ENCODE results near the gene SPATA32.

The SPATA32 gene

GRCh38 chr17:45266372-45266926, 4.6 kb upstream of the SPATA32 start:
- Histone ChIP-seq H3K27ac (ENCODE audit: low read depth, low read length) (no peak overlapping the region), H4K91ac (ENCODE audit: low read depth, low read length) (no peak overlapping the region), H3K36me3 (ENCODE audit: control insufficient read depth in 1 of 2, insufficient read depth in 2 of 2, low read length in 2 of 2) (peaks cover 43 to 56% of the 10 kb centered on the region in 2 experiments), H2BK120ac (ENCODE audit: insufficient read depth, low read length, poor library complexity) (no peak overlapping the region), H3K18ac (ENCODE audit: low read length) (no peak overlapping the region), H3K14ac (ENCODE audit: low read length) (no peak overlapping the region), H3K79me2 (ENCODE audit: control insufficient read depth, insufficient read depth, low read length, poor library complexity) (no peaks in the 10 kb centered on the region), H2AFZ (ENCODE audit: insufficient read depth, low read length, poor library complexity) (no peak overlapping the region), H2BK5ac (ENCODE audit: low read depth, low read length, poor library complexity) (no peak overlapping the region), H2AK5ac (ENCODE audit: low read length) (no peak overlapping the region), H3K23ac (ENCODE audit: low read length) (no peak overlapping the region), H3K27me3 (ENCODE audit: insufficient read depth, low read length) (no peaks in the 10 kb centered on the region), H3K4me3 (ENCODE audit: low read depth, low read length) (peak overlapping the region; percentile 27), H4K8ac (ENCODE audit: low read depth, low read length) (no peak overlapping the region), H3K9ac (ENCODE audit: low read length) (no peak overlapping the region), H2BK12ac (ENCODE audit: low read length) (no peak overlapping the region), H3K4me1 (ENCODE audit: control insufficient read depth in 1 of 2, insufficient read depth in 2 of 2, low read length in 2 of 2) (peaks cover 0 to 8% of the 10 kb centered on the region in 2 experiments), H3K79me1 (ENCODE audit: low read length) (no peaks in the 10 kb centered on the region), H3K9me3 (ENCODE audit: insufficient read depth, low read depth, low read length) (no peaks in the 10 kb centered on the region), H3K4me2 (ENCODE audit: low read length) (no peak overlapping the region), H3K4ac (ENCODE audit: low read depth, low read length) (no peak overlapping the region), H4K12ac (ENCODE audit: low read depth, low read length) (no peak overlapping the region)
- no CpG with 5 or more reads among the region's 13 CpGs for WGBS (ENCODE audit: extremely low coverage, insufficient coverage, insufficient read length)
- DNase-seq: no peak

GRCh38 chr17:45265821-45266220, 3.9 kb upstream of the SPATA32 start:
- no peak overlapping the region for H2BK5ac ChIP-seq (ENCODE audit: low read depth, low read length, poor library complexity)
- H3K4ac ChIP-seq (ENCODE audit: low read depth, low read length): no peak overlapping the region
- DNase-seq: no peak
- no peak overlapping the region for H2BK120ac ChIP-seq (ENCODE audit: insufficient read depth, low read length, poor library complexity)
- no peak overlapping the region for H3K27ac ChIP-seq (ENCODE audit: low read depth, low read length)
- no peak overlapping the region for H3K23ac ChIP-seq (ENCODE audit: low read length)
- no peak overlapping the region for H3K4me3 ChIP-seq (ENCODE audit: low read depth, low read length)
- no peak overlapping the region for H4K91ac ChIP-seq (ENCODE audit: low read depth, low read length)
- H3K4me1 ChIP-seq (ENCODE audit: control insufficient read depth in 1 of 2, insufficient read depth in 2 of 2, low read length in 2 of 2): peaks cover 0 to 8% of the 10 kb centered on the region in 2 experiments
- H3K27me3 ChIP-seq (ENCODE audit: insufficient read depth, low read length): no peaks in the 10 kb centered on the region
- H4K12ac ChIP-seq (ENCODE audit: low read depth, low read length): no peak overlapping the region
- H3K36me3 ChIP-seq (ENCODE audit: control insufficient read depth in 1 of 2, insufficient read depth in 2 of 2, low read length in 2 of 2): peaks cover 42 to 54% of the 10 kb centered on the region in 2 experiments
- no peak overlapping the region for H3K9ac ChIP-seq (ENCODE audit: low read length)
- no peak overlapping the region for H3K14ac ChIP-seq (ENCODE audit: low read length)
- WGBS (ENCODE audit: extremely low coverage, insufficient coverage, insufficient read length): no CpG with 5 or more reads among the region's 1 CpG
- H3K4me2 ChIP-seq (ENCODE audit: low read length): no peak overlapping the region
- H2AK5ac ChIP-seq (ENCODE audit: low read length): no peak overlapping the region
- no peak overlapping the region for H4K8ac ChIP-seq (ENCODE audit: low read depth, low read length)
- no peaks in the 10 kb centered on the region for H3K79me2 ChIP-seq (ENCODE audit: control insufficient read depth, insufficient read depth, low read length, poor library complexity)
- no peak overlapping the region for H2BK12ac ChIP-seq (ENCODE audit: low read length)
- no peak overlapping the region for H2AFZ ChIP-seq (ENCODE audit: insufficient read depth, low read length, poor library complexity)
- H3K9me3 ChIP-seq (ENCODE audit: insufficient read depth, low read depth, low read length): no peaks in the 10 kb centered on the region
- no peak overlapping the region for H3K18ac ChIP-seq (ENCODE audit: low read length)
- no peaks in the 10 kb centered on the region for H3K79me1 ChIP-seq (ENCODE audit: low read length)

GRCh38 chr17:45264988-45265387, 3.1 kb upstream of the SPATA32 start:
- H3K9me3 ChIP-seq (ENCODE audit: insufficient read depth, low read depth, low read length): no peaks in the 10 kb centered on the region
- H3K4me1 ChIP-seq (ENCODE audit: control insufficient read depth in 1 of 2, insufficient read depth in 2 of 2, low read length in 2 of 2): peaks cover 0 to 8% of the 10 kb centered on the region in 2 experiments
- H2BK120ac ChIP-seq (ENCODE audit: insufficient read depth, low read length, poor library complexity): no peak overlapping the region
- no peak overlapping the region for H3K4me2 ChIP-seq (ENCODE audit: low read length)
- H4K12ac ChIP-seq (ENCODE audit: low read depth, low read length): no peak overlapping the region
- no peaks in the 10 kb centered on the region for H3K79me2 ChIP-seq (ENCODE audit: control insufficient read depth, insufficient read depth, low read length, poor library complexity)
- no peaks in the 10 kb centered on the region for H3K79me1 ChIP-seq (ENCODE audit: low read length)
- no peak overlapping the region for H3K18ac ChIP-seq (ENCODE audit: low read length)
- H4K91ac ChIP-seq (ENCODE audit: low read depth, low read length): no peak overlapping the region
- H4K8ac ChIP-seq (ENCODE audit: low read depth, low read length): no peak overlapping the region
- DNase-seq: no peak
- no peak overlapping the region for H3K23ac ChIP-seq (ENCODE audit: low read length)
- H2AK5ac ChIP-seq (ENCODE audit: low read length): no peak overlapping the region
- no CpG with 5 or more reads among the region's 8 CpGs for WGBS (ENCODE audit: extremely low coverage, insufficient coverage, insufficient read length)
- no peak overlapping the region for H3K9ac ChIP-seq (ENCODE audit: low read length)
- H3K36me3 ChIP-seq (ENCODE audit: control insufficient read depth in 1 of 2, insufficient read depth in 2 of 2, low read length in 2 of 2): peaks cover 35 to 47% of the 10 kb centered on the region in 2 experiments
- H2AFZ ChIP-seq (ENCODE audit: insufficient read depth, low read length, poor library complexity): no peak overlapping the region
- no peak overlapping the region for H3K27ac ChIP-seq (ENCODE audit: low read depth, low read length)
- H3K4me3 ChIP-seq (ENCODE audit: low read depth, low read length): no peak overlapping the region
- H3K14ac ChIP-seq (ENCODE audit: low read length): no peak overlapping the region
- no peak overlapping the region for H2BK12ac ChIP-seq (ENCODE audit: low read length)
- H3K27me3 ChIP-seq (ENCODE audit: insufficient read depth, low read length): no peaks in the 10 kb centered on the region
- no peak overlapping the region for H2BK5ac ChIP-seq (ENCODE audit: low read depth, low read length, poor library complexity)
- no peak overlapping the region for H3K4ac ChIP-seq (ENCODE audit: low read depth, low read length)

DNA sequence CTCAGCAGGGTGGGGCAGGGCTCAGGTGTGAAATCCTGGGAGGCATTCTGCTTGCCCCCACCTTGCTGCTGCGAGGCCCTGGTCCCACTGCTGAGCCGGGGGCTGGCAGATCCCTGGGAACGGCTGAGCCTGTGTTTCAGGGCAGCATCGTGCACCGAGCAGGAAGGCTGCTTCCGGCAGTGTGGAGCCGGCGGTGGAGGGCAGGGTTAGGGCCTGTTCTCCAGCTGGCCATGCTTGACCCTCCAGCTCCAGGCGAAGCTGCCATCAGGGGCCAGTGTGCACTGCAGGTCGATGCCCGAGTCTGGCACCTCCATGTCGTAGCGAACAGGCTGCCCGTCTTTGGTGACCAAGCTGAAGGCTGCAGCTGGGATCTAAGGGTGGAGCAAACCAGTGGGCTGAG, 2.5 kb upstream of the SPATA32 start:
- Histone ChIP-seq H2BK12ac (ENCODE audit: low read length) (no peak overlapping the region), H4K8ac (ENCODE audit: low read depth, low read length) (no peak overlapping the region), H2AK5ac (ENCODE audit: low read length) (no peak overlapping the region), H3K14ac (ENCODE audit: low read length) (no peak overlapping the region), H3K9ac (ENCODE audit: low read length) (no peak overlapping the region), H4K12ac (ENCODE audit: low read depth, low read length) (no peak overlapping the region), H3K79me2 (ENCODE audit: control insufficient read depth, insufficient read depth, low read length, poor library complexity) (no peaks in the 10 kb centered on the region), H3K4ac (ENCODE audit: low read depth, low read length) (no peak overlapping the region), H2AFZ (ENCODE audit: insufficient read depth, low read length, poor library complexity) (no peak overlapping the region), H3K4me1 (ENCODE audit: control insufficient read depth in 1 of 2, insufficient read depth in 2 of 2, low read length in 2 of 2) (peaks cover 0 to 8% of the 10 kb centered on the region in 2 experiments), H3K4me3 (ENCODE audit: low read depth, low read length) (no peak overlapping the region), H4K91ac (ENCODE audit: low read depth, low read length) (no peak overlapping the region), H3K27ac (ENCODE audit: low read depth, low read length) (no peak overlapping the region), H2BK120ac (ENCODE audit: insufficient read depth, low read length, poor library complexity) (no peak overlapping the region), H2BK5ac (ENCODE audit: low read depth, low read length, poor library complexity) (no peak overlapping the region), H3K36me3 (ENCODE audit: control insufficient read depth in 1 of 2, insufficient read depth in 2 of 2, low read length in 2 of 2) (peaks cover 32 to 41% of the 10 kb centered on the region in 2 experiments), H3K23ac (ENCODE audit: low read length) (no peak overlapping the region), H3K9me3 (ENCODE audit: insufficient read depth, low read depth, low read length) (no peaks in the 10 kb centered on the region), H3K18ac (ENCODE audit: low read length) (no peak overlapping the region), H3K27me3 (ENCODE audit: insufficient read depth, low read length) (no peaks in the 10 kb centered on the region), H3K4me2 (ENCODE audit: low read length) (no peak overlapping the region), H3K79me1 (ENCODE audit: low read length) (no peaks in the 10 kb centered on the region)
- no peak for DNase-seq
- WGBS (ENCODE audit: extremely low coverage, insufficient coverage, insufficient read length): no CpG with 5 or more reads among the region's 14 CpGs

All from trophoblast cell (in vitro differentiated cells and primary cell).